HCT116 (cell line): ENCODE results near the gene CHRNB2. TPM values are rescaled to one million over a fixed set of nuclear protein-coding genes. Genes with fewer than 3 reads are reported as not detected.

ENCODE experiments used
- ATAC-seq: fragments of 200-7000 bp; cut with Tn5 transposase; 2 replicates; pipeline ENCODE4 v1.9.1; 2020; ENCODE audit warnings: mild to moderate bottlenecking, moderate library complexity
- BruUV-seq: library from RNA; stranded (reverse); fragments of 400-500 nt; replicated peaks from 2 replicates; lab custom pipeline; 2021; lab: Mats Ljungman, UMichigan
- CTCF ChIA-PET: fragments of 300-600 bp; sonication (Branson Sonifier 250); formaldehyde crosslinking; loops from one replicate; lab custom pipeline; 2021; ENCODE audit warnings: antibody characterized with exemption; lab: Charles Lee
- POLR2A ChIA-PET: fragments of 300-600, 350-600 bp; sonication (Branson Sonifier 250); formaldehyde crosslinking; loops from one replicate; lab custom pipeline; 2021; ENCODE audit warnings: antibody characterized with exemption; lab: Charles Lee
- RAD21 ChIA-PET, 2 experiments: fragments of 300-600 bp; sonication (Branson Sonifier 250); formaldehyde crosslinking; loops; one replicate each; lab custom pipeline; 2023; ENCODE audit warnings: low total read pairs in 2 of 2; ENCODE audit not compliant: uncharacterized antibody in 2 of 2, unreplicated experiment in 2 of 2, low non-redundant PET in 1 of 2; lab: Charles Lee
- DNase-seq: peaks from one replicate; pipeline ENCODE4 v3.0.0-alpha.2; 2010; ENCODE audit warnings: low read depth, low spot score
- H2AFZ ChIP-seq: fragments of 200-600 bp; shearing (Covaris generic), sonication (generic); 2 replicates; pipeline ENCODE4 v1.6.1; 2017; ENCODE audit warnings: low read depth, mixed run types, mixed read lengths, antibody characterized with exemption, low read length; ENCODE audit not compliant: poor library complexity, severe bottlenecking
- H3K27ac ChIP-seq: 2 replicates; pipeline ENCODE4 v1.5.1; 2012; ENCODE audit warnings: low read depth, low read length
- H3K27me3 ChIP-seq: fragments of 200-600 bp; sonication (generic); 2 replicates; pipeline ENCODE4 v1.6.1; 2016; ENCODE audit warnings: mixed run types, low read length, mixed read lengths; ENCODE audit not compliant: insufficient read depth
- H3K36me3 ChIP-seq, 2 experiments: fragments of 200-500 bp in 1 of 2; fragments of 200-600 bp in 1 of 2; sonication (Bioruptor generic) in 1 of 2; sonication (generic) in 1 of 2; 2 replicates each; pipeline versions ENCODE4 v1.5.1 to v1.6.1; 2014 to 2016; ENCODE audit warnings: low read length in 2 of 2, inconsistent platforms in 1 of 2, mixed read lengths in 1 of 2, mixed run types in 1 of 2; ENCODE audit not compliant: insufficient read depth in 2 of 2, control insufficient read depth in 1 of 2
- H3K4me1 ChIP-seq, 2 experiments: fragments of 200-600 bp in 1 of 2; sonication (generic) in 1 of 2; 2 replicates each; pipeline versions ENCODE4 v1.5.1 to v1.6.1; 2012 to 2017; ENCODE audit warnings: low read length in 2 of 2, inconsistent platforms in 1 of 2, mild to moderate bottlenecking in 1 of 2, mixed read lengths in 1 of 2, mixed run types in 1 of 2, moderate library complexity in 1 of 2; ENCODE audit not compliant: insufficient read depth in 2 of 2, control insufficient read depth in 1 of 2
- H3K4me2 ChIP-seq: fragments of 200-600 bp; sonication (generic); 2 replicates; pipeline ENCODE4 v1.6.1; 2017; ENCODE audit warnings: mixed run types, low read length, mixed read lengths
- H3K4me3 ChIP-seq, 2 experiments: fragments of 200-600 bp in 1 of 2; sonication (generic) in 1 of 2; replicated peaks in 1 of 2; 2 replicates each; pipeline ENCODE4 v1.5.1; 2011 to 2016; ENCODE audit warnings: low read length in 2 of 2, control low read depth in 1 of 2, low read depth in 1 of 2, mild to moderate bottlenecking in 1 of 2, mixed read lengths in 1 of 2, mixed run types in 1 of 2
- H3K79me2 ChIP-seq: fragments of 200-600 bp; sonication (generic); 2 replicates; pipeline ENCODE4 v1.6.1; 2017; ENCODE audit warnings: mild to moderate bottlenecking, mixed run types, low read length, moderate library complexity, mixed read lengths; ENCODE audit not compliant: insufficient read depth
- H3K9ac ChIP-seq: fragments of 200-600 bp; sonication (generic); 2 replicates; pipeline ENCODE4 v1.6.1; 2016; ENCODE audit warnings: low read length, mixed read lengths
- H3K9me2 ChIP-seq: fragments of 200-600 bp; sonication (generic), shearing (Covaris generic); 2 replicates; pipeline ENCODE4 v1.6.1; 2017; ENCODE audit warnings: mixed run types, mild to moderate bottlenecking, moderate library complexity; ENCODE audit not compliant: insufficient read depth
- H3K9me3 ChIP-seq, 2 experiments: fragments of 200-500 bp in 1 of 2; fragments of 200-600 bp in 1 of 2; sonication (Bioruptor generic) in 1 of 2; sonication (generic) in 1 of 2; 2 replicates each; pipeline ENCODE4 v1.6.1; 2014 to 2017; ENCODE audit warnings: low read length in 2 of 2, mixed read lengths in 2 of 2, inconsistent platforms in 1 of 2, low read depth in 1 of 2, mild to moderate bottlenecking in 1 of 2, mixed run types in 1 of 2, moderate library complexity in 1 of 2; ENCODE audit not compliant: control insufficient read depth in 1 of 2, insufficient read depth in 1 of 2
- H4K20me1 ChIP-seq: fragments of 200-600 bp; sonication (generic), shearing (Covaris generic); 2 replicates; pipeline ENCODE4 v1.6.1; 2017; ENCODE audit warnings: mixed run types, mild to moderate bottlenecking, moderate library complexity; ENCODE audit not compliant: insufficient read depth
- CBX3 ChIP-seq: IDR thresholded peaks from 2 replicates; pipeline ENCODE4 v1.6.1; 2012; ENCODE audit warnings: low read depth
- CEBPB ChIP-seq: IDR thresholded peaks from 2 replicates; pipeline ENCODE4 v1.6.1; 2012; ENCODE audit warnings: low read depth
- EGR1 ChIP-seq: IDR thresholded peaks from 2 replicates; pipeline ENCODE4 v1.6.1; 2012; ENCODE audit warnings: low read depth
- EZH2 ChIP-seq: fragments of 200-600 bp; sonication (generic); IDR thresholded peaks from 2 replicates; pipeline ENCODE4 v1.6.1; 2017; ENCODE audit warnings: antibody characterized with exemption, mixed run types
- EZH2phosphoT487 ChIP-seq: fragments of 200-600 bp; IDR thresholded peaks from 2 replicates; pipeline ENCODE4 v1.6.1; 2018; ENCODE audit warnings: antibody characterized with exemption, borderline replicate concordance
- JUND ChIP-seq: IDR thresholded peaks from 2 replicates; pipeline ENCODE4 v1.6.1; 2012
- POLR2A ChIP-seq: IDR thresholded peaks from 2 replicates; pipeline ENCODE4 v1.7.0; 2011; ENCODE audit warnings: borderline replicate concordance; ENCODE audit not compliant: insufficient read depth, insufficient read length; ENCODE audit errors: extremely low read depth
- POLR2AphosphoS5 ChIP-seq: IDR thresholded peaks from 2 replicates; pipeline ENCODE4 v1.6.1; 2011; ENCODE audit warnings: mild to moderate bottlenecking, low read depth, low read length, moderate library complexity
- RAD21 ChIP-seq: IDR thresholded peaks from 2 replicates; pipeline ENCODE4 v1.6.1; 2012; ENCODE audit warnings: low read depth, mild to moderate bottlenecking
- SIN3A ChIP-seq: IDR thresholded peaks from 2 replicates; pipeline ENCODE4 v1.6.1; 2012; ENCODE audit warnings: low read depth
- SP1 ChIP-seq: IDR thresholded peaks from 2 replicates; pipeline ENCODE4 v1.6.1; 2012; ENCODE audit warnings: low read depth
- SRF ChIP-seq: IDR thresholded peaks from 2 replicates; pipeline ENCODE4 v1.6.1; 2012; ENCODE audit warnings: low read depth
- TCF7L2 ChIP-seq: IDR thresholded peaks from 2 replicates; pipeline ENCODE4 v1.7.0; 2011; ENCODE audit warnings: borderline replicate concordance, inconsistent platforms; ENCODE audit not compliant: insufficient read depth, insufficient read length; ENCODE audit errors: extremely low read depth
- YY1 ChIP-seq: IDR thresholded peaks from 2 replicates; pipeline ENCODE4 v1.6.1; 2011; ENCODE audit warnings: low read length, low read depth, moderate library complexity, mild to moderate bottlenecking; ENCODE audit not compliant: insufficient replicate concordance; ENCODE audit errors: extremely low read depth
- ZFX ChIP-seq: fragments of 450-650 bp; IDR thresholded peaks from 2 replicates; pipeline ENCODE4 v1.6.1; 2017
- ZNF274 ChIP-seq: fragments of 200-500 bp; sonication (Bioruptor generic); IDR thresholded peaks from 2 replicates; pipeline ENCODE4 v1.6.1; 2014; ENCODE audit warnings: mild to moderate bottlenecking, low read depth, low read length, inconsistent platforms
- intact Hi-C: fragments of 100-400 bp; cut with micrococcal nuclease; formaldehyde crosslinking; loops from 2 replicates; pipeline ENCODE4 v1.10.0; 2022
- total RNA-seq: library from RNA; stranded (reverse); gene quantifications from one replicate; pipeline ENCODE4 v1.2.1, GENCODE V29; 2021; ENCODE audit not compliant: unreplicated experiment
- TF ChIP-seq, protein P1 (sequence below), 3 experiments: fragments of 200-600 bp in 1 of 3; sonication (generic) in 1 of 3; IDR thresholded peaks in 2 of 3; conservative IDR thresholded peaks in 1 of 3; 2 replicates each; pipeline ENCODE4 v1.5.1; 2012 to 2017; ENCODE audit warnings: low read depth in 2 of 3, low read length in 2 of 3, antibody characterized with exemption in 1 of 3, borderline replicate concordance in 1 of 3, control low read depth in 1 of 3, mild to moderate bottlenecking in 1 of 3, mixed read lengths in 1 of 3, mixed run types in 1 of 3, moderate library complexity in 1 of 3; ENCODE audit not compliant: insufficient read depth in 1 of 3
- TF ChIP-seq, protein P2 (sequence below): IDR thresholded peaks from 2 replicates; pipeline ENCODE4 v1.6.1; 2011; ENCODE audit warnings: mild to moderate bottlenecking, low read length, moderate library complexity; ENCODE audit not compliant: insufficient replicate concordance; ENCODE audit errors: extremely low read depth
- TF ChIP-seq, protein P3 (sequence below): IDR thresholded peaks from 2 replicates; pipeline ENCODE4 v1.6.1; 2012; ENCODE audit warnings: low read depth
- TF ChIP-seq, protein P4 (sequence below): IDR thresholded peaks from 2 replicates; pipeline ENCODE4 v1.6.1; 2012

Gene CHRNB2
- total RNA-seq, 1 experiment from 2014 or later, result not detected

DNA sequence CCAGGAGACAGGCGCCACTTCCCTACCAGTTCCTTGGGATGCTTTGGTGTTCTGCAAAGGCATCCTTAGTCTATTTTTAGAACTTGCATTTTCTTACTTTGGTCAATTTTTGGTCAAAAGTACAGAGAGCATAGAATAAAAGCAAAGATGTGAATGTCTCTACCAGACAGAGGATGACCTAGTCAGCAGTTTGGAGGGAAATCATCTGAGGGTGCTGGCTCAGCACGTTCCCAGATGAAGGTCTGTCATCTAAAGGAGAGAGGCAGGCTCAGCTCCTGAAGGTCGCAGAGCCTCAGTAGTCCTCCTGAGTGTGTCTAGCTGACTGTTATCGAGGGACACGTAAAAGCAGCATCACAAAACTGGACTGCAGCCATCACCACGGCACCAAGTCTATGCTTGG, 15.3 kb downstream of the CHRNB2 start:
- no peaks in the 10 kb centered on the region for H3K9me3 ChIP-seq
- no peak for DNase-seq
- no peaks in the 10 kb centered on the region for H3K79me2 ChIP-seq
- no peak for TF ChIP-seq POLR2AphosphoS5
- no peak for TF ChIP-seq YY1
- TF ChIP-seq EGR1, result no peak
- TF ChIP-seq, protein P1, sequence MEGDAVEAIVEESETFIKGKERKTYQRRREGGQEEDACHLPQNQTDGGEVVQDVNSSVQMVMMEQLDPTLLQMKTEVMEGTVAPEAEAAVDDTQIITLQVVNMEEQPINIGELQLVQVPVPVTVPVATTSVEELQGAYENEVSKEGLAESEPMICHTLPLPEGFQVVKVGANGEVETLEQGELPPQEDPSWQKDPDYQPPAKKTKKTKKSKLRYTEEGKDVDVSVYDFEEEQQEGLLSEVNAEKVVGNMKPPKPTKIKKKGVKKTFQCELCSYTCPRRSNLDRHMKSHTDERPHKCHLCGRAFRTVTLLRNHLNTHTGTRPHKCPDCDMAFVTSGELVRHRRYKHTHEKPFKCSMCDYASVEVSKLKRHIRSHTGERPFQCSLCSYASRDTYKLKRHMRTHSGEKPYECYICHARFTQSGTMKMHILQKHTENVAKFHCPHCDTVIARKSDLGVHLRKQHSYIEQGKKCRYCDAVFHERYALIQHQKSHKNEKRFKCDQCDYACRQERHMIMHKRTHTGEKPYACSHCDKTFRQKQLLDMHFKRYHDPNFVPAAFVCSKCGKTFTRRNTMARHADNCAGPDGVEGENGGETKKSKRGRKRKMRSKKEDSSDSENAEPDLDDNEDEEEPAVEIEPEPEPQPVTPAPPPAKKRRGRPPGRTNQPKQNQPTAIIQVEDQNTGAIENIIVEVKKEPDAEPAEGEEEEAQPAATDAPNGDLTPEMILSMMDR (IDR thresholded peaks at IDR 0.05 in 2 of 3, conservative IDR thresholded peaks at IDR 0.05 in 1 of 3; ENCODE audit: borderline replicate concordance in 1 of 3, insufficient read depth in 1 of 3, low read depth in 2 of 3, low read length in 2 of 3), result no peak
- no peak for TF ChIP-seq EZH2
- TF ChIP-seq POLR2A, result no peak
- no peak for TF ChIP-seq CBX3
- TF ChIP-seq TCF7L2, result no peak
- TF ChIP-seq, protein P2, sequence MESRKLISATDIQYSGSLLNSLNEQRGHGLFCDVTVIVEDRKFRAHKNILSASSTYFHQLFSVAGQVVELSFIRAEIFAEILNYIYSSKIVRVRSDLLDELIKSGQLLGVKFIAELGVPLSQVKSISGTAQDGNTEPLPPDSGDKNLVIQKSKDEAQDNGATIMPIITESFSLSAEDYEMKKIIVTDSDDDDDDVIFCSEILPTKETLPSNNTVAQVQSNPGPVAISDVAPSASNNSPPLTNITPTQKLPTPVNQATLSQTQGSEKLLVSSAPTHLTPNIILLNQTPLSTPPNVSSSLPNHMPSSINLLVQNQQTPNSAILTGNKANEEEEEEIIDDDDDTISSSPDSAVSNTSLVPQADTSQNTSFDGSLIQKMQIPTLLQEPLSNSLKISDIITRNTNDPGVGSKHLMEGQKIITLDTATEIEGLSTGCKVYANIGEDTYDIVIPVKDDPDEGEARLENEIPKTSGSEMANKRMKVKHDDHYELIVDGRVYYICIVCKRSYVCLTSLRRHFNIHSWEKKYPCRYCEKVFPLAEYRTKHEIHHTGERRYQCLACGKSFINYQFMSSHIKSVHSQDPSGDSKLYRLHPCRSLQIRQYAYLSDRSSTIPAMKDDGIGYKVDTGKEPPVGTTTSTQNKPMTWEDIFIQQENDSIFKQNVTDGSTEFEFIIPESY, result no peak
- no peak for TF ChIP-seq ZFX
- no peak for TF ChIP-seq SRF
- TF ChIP-seq, protein P3, sequence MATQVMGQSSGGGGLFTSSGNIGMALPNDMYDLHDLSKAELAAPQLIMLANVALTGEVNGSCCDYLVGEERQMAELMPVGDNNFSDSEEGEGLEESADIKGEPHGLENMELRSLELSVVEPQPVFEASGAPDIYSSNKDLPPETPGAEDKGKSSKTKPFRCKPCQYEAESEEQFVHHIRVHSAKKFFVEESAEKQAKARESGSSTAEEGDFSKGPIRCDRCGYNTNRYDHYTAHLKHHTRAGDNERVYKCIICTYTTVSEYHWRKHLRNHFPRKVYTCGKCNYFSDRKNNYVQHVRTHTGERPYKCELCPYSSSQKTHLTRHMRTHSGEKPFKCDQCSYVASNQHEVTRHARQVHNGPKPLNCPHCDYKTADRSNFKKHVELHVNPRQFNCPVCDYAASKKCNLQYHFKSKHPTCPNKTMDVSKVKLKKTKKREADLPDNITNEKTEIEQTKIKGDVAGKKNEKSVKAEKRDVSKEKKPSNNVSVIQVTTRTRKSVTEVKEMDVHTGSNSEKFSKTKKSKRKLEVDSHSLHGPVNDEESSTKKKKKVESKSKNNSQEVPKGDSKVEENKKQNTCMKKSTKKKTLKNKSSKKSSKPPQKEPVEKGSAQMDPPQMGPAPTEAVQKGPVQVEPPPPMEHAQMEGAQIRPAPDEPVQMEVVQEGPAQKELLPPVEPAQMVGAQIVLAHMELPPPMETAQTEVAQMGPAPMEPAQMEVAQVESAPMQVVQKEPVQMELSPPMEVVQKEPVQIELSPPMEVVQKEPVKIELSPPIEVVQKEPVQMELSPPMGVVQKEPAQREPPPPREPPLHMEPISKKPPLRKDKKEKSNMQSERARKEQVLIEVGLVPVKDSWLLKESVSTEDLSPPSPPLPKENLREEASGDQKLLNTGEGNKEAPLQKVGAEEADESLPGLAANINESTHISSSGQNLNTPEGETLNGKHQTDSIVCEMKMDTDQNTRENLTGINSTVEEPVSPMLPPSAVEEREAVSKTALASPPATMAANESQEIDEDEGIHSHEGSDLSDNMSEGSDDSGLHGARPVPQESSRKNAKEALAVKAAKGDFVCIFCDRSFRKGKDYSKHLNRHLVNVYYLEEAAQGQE, result no peak
- no peak for TF ChIP-seq CEBPB
- TF ChIP-seq JUND, result no peak
- TF ChIP-seq SP1, result no peak
- TF ChIP-seq, protein P4, sequence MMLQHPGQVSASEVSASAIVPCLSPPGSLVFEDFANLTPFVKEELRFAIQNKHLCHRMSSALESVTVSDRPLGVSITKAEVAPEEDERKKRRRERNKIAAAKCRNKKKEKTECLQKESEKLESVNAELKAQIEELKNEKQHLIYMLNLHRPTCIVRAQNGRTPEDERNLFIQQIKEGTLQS, result no peak
- TF ChIP-seq EZH2phosphoT487, result no peak
- no peak for TF ChIP-seq RAD21
- no peak for TF ChIP-seq SIN3A
- TF ChIP-seq ZNF274, result no peak
- TF ChIP-seq, all 23 proteins: peak for 0
- no peaks in the 10 kb centered on the region for H4K20me1 ChIP-seq
- no peaks in the 10 kb centered on the region for H3K27me3 ChIP-seq
- intact Hi-C loops, result no loop called here
- H3K36me3 ChIP-seq, result peaks cover 67 to 85% of the 10 kb centered on the region in 2 experiments
- H2AFZ ChIP-seq, result no peak overlapping the region
- POLR2A ChIA-PET, result no interaction called here
- no peaks in the 10 kb centered on the region for H3K4me1 ChIP-seq
- CTCF ChIA-PET, result no interaction called here
- no peaks in the 10 kb centered on the region for H3K9me2 ChIP-seq
- H3K9ac ChIP-seq, result no peak overlapping the region
- no peak overlapping the region for H3K4me2 ChIP-seq
- RAD21 ChIA-PET, result no interaction called here
- no peak overlapping the region for H3K27ac ChIP-seq
- no TSS peak for BruUV-seq
- H3K4me3 ChIP-seq, result no peak overlapping the region
- ATAC-seq, result no peak
